Ammon's horn (tissue), 1 donor: ENCODE measurements around the gene CSHL1.
"Not testable (repeated sequence)": the region's sequence is repeated elsewhere in the genome, so short reads cannot be mapped to it uniquely, and the experiment has no call there.

Source experiments
- DNase-seq: peaks from one replicate; pipeline ENCODE4 v3.0.0-alpha.2; 2016; ENCODE audit warnings: low spot score

CSHL1 gene

GRCh38 chr17:63940584-63940983, 29.5 kb upstream of the CSHL1 start:
- no peak for DNase-seq

- DNase-seq: no peak
These were observed 28.8 kb upstream of the CSHL1 start for GRCh38 chr17:63939884-63940283.

- DNase-seq: no peak
These were observed 28.3 kb upstream of the CSHL1 start for GRCh38 chr17:63939401-63939800.

- DNase-seq: no peak
These were observed 26.9 kb upstream of the CSHL1 start for GRCh38 chr17:63937920-63938319.

GRCh38 chr17:63937319-63937718, 26.3 kb upstream of the CSHL1 start:
- no peak for DNase-seq

GRCh38 chr17:63934183-63935112, 23.4 kb upstream of the CSHL1 start:
- DNase-seq: no peak

- DNase-seq: no peak
These were observed 22.5 kb upstream of the CSHL1 start for GRCh38 chr17:63933598-63933997.

DNA sequence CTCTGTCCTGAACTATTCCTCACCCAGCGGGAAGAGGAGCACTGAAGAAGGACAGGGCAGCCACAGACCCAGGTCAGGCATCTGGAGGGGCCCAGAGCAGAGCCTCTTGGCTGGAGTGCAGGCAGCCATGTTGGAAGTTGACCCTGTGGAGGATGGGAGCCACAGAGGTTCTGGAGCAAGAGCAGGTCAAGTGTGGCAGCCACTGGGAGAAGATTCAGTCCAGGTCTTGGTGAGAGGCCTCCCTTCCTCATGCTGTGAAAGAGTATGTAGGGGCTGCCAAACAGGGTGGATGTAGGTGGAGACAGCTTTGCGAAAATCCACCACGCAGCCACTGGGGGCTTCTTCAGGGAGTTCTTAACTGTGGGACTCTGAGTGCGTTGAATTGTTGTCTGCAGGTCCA, 21.7 kb upstream of the CSHL1 start:
- no peak for DNase-seq

GRCh38 chr17:63931981-63932561, 21.0 kb upstream of the CSHL1 start, which contains the start of gene CD79B:
CD79B (minus strand) TSS chr17:63932331; CDS start chr17:63932261, 70 bp downstream.
- no peak for DNase-seq

GRCh38 chr17:63930951-63931575, 20.0 kb upstream of the CSHL1 start:
- DNase-seq: peak; percentile 33

DNA sequence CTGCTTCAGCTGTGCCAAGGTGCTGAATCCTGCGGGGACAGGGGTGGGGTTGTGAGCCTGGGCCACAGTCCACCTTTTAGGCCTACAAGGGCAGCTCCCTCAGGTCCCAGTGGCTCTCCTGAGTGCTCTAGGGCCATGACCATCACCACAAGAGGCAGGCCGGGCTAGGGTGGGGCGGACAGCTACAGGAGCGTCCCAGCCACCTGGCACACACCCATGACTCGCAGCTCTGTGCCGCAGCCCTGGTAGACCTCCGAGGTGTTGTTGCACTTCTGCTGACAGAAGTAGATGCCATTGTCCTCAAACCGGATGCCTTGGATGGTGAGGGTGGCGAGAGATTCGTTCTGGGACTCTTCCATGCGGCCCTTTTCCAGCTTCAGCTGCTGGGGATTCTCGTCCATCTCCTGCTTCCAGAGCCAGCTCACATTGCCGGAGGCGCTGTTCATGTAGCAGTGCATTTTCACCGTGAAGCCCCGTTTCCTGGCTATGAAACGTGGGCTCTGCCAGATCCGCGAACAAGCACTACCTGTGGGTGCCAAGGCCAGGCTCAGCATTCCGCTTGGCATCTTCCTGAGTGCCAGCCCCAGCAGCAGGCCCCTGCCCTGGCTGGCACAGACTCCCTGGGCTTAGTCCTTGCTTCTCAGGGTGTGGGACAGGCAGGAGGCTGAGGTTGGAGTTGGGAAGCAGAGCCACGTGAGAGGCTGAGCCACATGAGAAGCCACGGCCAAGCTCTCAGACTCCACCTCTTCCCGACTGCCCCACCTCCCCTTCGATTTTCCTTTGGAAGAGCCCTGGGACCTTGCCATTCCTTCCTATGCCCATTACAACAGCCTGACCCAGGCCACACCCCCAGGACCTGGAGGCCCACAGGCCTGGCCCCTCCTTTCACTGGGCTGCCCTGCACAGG, 19.1 kb upstream of the CSHL1 start:
- no peak for DNase-seq

DNA sequence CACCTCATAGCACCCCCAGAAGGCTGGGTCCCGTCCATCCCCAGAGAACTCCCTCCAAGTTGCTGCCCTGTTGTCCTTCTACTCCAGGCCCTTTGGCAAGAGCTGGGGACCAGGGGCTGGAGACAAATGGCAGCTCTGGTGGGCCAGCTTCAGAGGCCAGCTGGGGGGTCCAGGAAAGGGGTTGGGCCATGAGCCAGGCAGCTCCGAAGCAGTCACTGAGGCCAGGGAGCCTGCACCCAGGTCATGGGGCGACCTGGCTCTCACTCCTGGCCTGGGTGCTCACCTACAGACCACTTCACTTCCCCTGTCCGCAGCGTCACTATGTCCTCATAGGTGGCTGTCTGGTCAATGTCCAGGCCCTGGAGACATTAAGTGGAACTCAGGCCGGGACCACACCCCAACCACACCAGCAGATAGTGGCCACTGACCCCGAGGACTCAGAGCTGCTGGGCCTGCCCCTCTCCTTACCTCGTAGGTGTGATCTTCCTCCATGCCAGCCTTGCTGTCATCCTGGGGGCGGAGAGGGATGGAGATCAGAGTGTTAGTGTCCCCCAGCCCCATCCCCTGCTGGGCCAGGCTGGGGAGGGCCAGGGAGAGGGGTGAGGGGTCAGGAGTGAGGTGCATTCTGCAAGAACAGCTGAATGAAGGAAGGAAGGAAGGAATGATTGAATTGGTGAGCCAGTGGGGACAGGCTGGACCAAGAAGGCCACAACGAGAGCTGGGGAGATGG, 18.1 kb upstream of the CSHL1 start:
- no peak for DNase-seq

- no peak for DNase-seq
These were observed 17.2 kb upstream of the CSHL1 start for GRCh38 chr17:63928172-63928666.

- DNase-seq: no peak
These were observed 16.6 kb upstream of the CSHL1 start for GRCh38 chr17:63927464-63928171.

GRCh38 chr17:63926164-63926563, 15.1 kb upstream of the CSHL1 start:
- no peak for DNase-seq

- no peak for DNase-seq
These were observed 14.6 kb upstream of the CSHL1 start for GRCh38 chr17:63925615-63926014.

DNA sequence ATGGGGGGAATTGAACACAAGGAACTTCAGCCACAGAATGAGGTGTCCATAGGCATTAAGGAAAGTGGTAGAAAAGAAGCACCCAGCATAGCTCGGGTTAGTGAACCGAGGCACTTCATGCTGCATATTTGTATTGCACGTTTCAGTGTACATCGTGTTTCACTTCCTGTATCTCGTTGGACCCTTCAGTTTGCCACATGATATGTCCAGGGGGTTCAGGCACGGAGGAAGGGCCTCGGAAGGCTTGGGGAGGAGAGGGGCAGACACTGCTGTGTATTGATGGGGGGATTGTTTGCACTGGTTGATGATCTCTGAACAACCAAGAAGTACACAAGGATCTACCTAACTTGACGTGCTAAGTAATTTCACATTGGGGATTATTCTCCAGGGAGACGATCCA, 11.3 kb upstream of the CSHL1 start:
- not testable (repeated sequence) for DNase-seq

GRCh38 chr17:63920779-63921178, 9.7 kb upstream of the CSHL1 start:
- DNase-seq: not testable (repeated sequence)

DNA sequence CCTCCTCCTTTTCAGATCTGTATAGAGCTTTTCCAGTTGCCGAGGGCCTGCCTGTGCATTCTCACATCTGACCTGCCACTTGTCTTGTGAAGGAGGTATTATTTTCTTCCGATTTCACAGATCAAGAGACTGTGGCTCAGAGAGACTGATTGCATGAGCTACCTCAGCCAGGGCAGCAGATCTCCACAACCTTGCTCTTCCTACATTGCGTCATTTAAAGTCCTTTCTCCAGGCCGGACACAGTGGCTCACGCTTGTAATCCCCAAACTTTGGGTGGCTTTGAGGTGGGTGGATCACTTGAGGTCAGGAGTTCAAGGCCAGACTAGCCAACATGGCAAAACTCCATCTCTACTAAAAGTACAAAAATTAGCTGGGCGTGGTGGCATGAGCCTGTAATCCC, 9.0 kb upstream of the CSHL1 start:
- not testable (repeated sequence) for DNase-seq

GRCh38 chr17:63919311-63919723, 8.3 kb upstream of the CSHL1 start:
- peak; percentile 70 for DNase-seq
